GM19035 (cell line): Measurements from ENCODE around the gene QRFP.
"Not testable (repeated sequence)": the region's sequence is repeated elsewhere in the genome, so short reads cannot be mapped to it uniquely, and the experiment has no call there.

Experiments used
- ATAC-seq: cut with Tn5 transposase; IDR thresholded peaks from one replicate; pipeline ENCODE4 v1.9.1; 2021; ENCODE audit not compliant: unreplicated experiment

The QRFP gene

DNA sequence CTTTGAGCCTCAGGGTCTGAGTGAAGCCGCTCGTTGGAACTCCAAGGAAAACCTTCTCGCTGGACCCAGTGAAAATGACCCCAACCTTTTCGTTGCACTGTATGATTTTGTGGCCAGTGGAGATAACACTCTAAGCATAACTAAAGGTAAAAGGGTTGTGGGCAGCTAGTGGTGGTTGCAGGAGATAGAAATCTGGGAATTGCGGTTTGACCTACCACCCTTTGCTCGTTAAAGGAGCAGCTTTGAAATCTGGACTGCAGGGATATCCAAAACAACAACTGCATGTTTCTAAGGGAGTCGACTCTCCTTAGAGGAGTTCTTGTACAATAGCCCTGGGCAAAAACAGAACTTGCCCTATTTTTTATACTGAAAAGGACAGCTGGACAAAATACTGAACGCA, 42.5 kb downstream of the QRFP start:
- no peak for ATAC-seq

DNA sequence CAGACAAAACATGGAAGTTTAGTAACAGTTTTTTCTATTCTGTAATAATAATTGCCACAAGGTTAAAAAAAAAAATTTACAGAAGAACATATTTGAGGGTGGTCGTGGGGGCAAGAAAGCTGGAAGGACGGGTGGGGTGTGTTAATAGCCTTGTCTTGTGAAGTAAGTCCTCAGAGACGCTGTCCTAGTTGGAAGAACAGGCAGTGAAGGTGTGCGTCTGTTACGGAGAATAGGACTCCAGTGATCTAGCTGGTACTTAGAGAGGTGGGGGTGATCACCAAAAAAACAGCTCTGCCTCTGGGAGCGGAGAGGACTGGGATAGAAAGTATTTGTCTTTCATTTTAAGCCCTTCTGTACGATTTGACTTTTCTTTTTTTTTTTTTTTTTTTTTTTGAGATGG, 43.8 kb downstream of the QRFP start:
- no peak for ATAC-seq

DNA sequence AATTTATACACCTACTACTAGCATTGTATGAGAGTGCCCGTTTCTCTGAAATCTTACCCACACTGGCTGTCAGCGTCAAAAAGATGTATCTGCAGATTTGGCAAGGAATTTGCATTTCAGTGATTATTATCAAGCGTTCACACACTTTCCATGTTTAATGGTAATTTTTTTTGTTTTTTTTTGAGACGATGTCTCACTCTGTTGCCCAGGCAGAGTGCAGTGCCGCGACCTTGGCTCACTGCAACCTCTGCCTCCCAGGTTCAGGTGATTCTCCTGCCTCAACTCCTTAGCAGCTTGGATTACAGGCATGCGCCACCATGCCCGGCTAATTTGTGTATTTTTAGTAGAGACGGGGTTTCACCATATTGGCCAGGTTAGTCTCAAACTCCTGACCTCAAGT, 47.3 kb downstream of the QRFP start:
- no peak for ATAC-seq

DNA sequence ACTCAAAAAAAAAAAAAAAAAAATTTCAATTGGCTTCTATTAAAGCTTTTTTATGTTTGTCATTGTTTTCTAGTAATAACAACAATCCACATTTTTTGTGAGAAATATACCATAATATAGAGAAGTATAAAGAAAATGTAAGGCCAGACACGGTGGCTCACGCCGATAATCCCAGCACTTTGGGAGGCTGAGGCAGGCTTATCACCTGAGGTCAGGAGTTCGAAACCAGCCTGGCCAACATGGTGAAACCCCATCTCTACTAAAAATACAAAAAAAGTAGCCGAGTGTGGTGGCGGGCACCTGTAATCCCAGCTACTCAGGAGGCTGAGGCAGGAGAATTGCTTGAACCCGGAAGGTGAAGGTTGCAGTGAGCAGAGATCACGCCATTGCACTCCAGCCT, 48.1 kb downstream of the QRFP start:
- ATAC-seq: not testable (repeated sequence)

DNA sequence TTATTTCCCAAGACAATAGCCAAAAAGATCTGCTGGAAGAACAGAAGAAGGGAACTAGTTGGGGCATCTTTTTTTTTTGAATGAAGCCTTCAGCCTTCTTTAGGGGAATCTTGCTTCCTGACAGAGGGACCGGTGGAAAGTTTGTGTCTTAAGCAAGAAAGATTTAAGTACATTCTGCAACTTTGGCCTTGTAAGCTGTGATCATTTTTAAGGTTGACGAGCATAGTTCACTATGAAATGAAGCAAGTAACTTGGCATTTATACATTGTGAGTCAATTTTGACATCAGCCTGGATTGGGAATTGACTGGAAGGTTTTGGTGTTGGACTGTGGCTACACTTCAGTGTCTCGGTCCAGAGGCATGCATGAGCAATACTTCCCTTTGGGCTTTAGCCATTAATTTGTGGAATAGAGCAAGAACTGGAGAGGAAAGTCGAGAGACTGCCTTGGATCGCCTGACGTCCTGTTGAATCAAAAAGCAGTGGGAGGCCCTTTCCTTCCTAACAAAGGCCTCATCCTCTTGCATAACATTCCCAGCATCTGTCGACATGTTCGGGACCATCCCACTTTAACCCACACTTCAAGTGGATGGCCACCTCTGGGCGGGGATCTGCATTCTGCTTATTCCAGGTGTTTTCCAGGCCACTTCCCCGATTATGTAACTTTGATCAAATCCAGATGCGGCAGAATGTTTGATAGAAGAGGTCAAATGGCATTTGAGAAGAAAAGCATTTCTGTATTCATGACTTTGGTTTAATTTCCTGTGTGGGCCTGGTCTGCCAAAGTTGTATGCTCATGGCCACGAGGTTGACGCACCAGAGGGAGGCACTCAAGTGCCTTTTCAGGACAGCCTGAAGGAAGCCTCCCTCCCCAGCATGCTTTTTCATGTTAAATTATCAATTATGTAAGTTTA, 49.0 kb downstream of the QRFP start:
- ATAC-seq: no peak

DNA sequence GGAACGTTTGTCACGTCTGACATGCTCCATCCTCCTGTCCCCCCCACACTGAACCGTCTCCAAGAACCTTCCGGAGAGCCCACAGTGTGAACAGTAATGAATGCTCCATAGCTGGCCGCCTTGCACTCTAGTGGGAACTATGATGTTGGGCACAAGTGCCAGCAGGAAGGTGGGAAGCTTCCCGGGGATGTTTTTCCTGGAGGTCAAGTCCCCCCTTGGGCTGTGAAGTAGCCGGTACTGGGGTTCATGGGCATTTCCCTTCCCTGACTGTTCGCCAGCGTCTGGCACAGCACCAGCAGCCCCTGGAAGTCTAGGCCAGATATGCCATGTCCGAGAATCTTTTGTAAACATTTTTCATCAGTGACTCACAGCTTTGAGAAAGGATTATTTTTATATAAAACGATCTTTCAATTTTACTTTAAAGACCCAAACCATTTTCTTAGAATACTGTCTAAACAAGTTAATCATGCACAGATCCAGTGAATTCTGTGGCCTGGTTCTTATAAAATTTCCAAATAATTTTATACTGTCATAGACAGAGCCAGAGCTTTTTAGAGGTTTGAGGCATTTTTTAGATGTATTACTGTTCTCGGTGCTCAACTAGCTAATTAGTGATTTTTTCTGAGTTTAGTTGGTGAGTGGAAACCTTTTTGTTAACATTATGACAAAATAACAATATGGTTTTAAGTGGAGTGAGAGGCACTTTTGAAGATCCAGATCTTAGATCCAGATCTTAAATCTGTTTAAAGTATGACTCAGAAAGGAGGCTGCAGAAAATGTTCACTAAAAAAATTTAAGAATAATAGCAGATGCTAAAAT, 49.9 kb downstream of the QRFP start:
- no peak for ATAC-seq

DNA sequence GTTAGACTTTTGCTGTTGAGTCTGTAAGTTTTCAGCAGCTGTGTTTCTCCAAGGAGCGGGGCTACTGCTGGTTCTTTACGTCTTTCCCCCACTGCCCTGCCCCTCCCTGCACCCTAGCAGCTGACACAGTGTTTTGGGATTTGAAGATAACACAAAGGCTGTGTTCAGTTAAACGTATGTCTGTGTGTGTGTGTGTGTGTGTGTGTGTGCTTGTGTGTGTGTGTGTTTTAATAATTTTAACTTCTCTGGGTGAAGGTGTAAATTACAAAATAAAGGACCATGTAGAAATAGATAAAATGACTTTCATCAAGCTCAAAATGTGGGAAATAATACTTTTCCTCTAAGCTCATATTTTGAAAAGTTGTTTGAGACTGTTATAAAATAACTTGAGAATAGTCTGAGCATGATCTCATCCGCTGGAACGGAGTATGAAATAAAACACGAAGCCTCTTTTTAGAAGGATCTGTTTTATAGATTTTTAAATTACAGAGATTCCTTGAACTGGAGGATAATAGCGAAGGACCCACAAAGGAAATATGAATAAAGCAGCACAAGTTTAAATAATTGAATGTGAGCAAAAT, 50.6 kb downstream of the QRFP start:
- ATAC-seq: no peak

DNA sequence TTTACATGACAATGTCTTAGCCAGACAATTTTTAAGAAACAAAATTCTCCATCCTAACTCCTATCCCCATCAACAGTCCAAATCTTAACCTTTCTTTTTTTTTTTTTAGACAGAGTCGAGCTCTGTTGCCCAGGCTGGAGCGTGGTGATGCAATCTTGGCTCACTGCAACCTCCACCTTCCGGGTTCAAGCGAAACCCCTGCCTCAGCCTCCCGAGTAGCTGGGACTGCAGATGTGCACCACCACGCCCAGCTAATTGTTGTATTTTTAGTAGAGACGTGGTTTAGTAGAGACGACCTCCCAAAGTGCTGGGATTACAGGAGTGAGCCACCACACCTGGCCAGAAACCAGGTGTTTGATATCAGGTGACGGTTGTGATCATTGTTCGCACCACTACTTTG, 51.4 kb downstream of the QRFP start:
- ATAC-seq: no peak

DNA sequence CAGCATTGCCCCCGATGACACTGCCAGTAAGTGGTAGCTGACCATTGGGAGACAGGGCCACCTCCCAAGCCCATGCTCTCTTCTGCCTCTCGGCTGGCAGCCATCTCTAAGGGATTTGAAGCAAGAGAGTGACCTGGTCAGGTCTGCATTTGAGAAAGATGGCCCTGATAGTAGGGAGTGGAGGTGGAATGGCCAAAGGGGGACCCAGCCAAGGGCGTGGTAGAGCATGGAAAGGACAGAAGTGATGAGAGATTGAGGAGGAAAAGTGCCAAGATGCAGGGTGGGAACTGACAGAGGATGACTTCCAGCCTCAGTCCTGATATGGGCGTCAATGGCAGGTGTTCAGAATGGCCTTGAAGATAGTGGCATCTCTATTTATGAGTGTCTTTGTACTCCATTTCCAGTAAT, 52.6 kb downstream of the QRFP start:
- no peak for ATAC-seq

DNA sequence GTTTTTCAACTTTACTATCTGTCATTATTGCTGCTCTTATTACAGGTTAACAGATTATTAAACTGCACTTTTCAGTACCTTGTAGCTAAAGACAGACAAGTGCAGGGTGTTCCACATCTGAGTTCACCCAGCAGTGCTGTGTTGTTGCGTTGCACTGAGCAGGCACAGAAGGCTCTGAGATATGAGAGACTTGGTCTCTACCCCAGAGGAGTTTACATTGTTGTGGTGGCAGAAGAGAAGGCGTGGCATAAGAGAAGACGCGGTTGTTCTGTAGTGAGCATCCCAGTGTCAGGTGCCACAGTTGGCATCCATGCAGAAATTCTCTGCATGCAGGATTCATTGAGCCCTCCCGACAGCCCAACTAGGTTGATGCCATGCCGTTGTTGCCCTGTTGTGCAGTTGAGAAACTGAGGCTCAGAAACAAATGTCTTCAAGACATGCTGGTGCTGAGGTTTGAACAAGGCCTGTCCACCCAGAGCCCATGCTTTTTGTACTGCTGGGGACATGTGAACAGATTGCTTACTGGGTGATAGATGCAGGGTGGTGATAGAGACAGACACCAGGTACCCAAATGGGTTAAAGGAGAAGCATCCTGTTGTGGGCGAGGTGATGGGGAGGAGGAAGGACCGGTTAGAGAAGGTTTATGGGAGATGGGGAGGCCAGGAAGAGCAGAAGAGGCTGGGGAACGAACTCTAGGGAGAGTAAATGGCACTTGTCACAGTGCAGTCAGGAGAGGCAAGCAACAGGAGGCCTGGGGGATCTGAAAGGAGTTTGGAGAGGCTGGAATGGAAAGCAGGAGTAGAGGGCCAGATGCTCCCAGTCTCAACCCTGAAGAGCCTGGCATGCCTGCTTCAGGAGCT, 53.3 kb downstream of the QRFP start:
- ATAC-seq: no peak
